ENCODE results near the gene GAREM2. TPM values are rescaled to one million over a fixed set of nuclear protein-coding genes. Genes with fewer than 3 reads are reported as not detected.
A peak's percentile ranks its signal among the peaks of the same experiment; 100 is the strongest.

The GAREM2 gene
- total RNA-seq, 1 donor from 2014 or later, result 4.4 TPM

DNA sequence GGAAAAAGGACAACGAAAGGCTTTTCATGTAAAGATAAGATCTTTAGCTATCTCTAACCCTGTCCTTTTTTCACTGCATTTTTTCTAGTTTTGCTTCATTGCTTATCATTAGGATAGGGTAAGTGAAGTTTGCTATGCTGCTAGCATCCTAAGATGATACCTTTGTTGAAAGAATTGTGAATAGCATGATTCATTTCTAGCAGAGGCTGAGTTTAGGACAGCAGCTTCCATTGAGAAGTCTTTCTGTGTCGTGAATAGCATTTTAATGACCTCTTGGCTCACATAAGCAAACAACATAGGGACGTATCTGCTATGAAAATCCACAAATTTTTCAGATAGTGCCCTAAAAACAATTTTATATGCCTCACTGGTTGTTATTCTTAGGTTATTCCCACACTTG is 36.4 kb upstream of the GAREM2 start:
- Histone ChIP-seq H3K27me3 (no peaks in the 10 kb centered on the region), H3K36me3 (peaks cover 0 to 6% of the 10 kb centered on the region in 2 donors), H3K9me3 (no peaks in the 10 kb centered on the region), H3K4me3 (no peak overlapping the region), H3K4me1 (no peaks in the 10 kb centered on the region), H3K27ac (no peak overlapping the region)
- no peak for TF ChIP-seq POLR2A (IDR thresholded peaks at IDR 0.05)
- TF ChIP-seq POLR2AphosphoS5 (IDR thresholded peaks at IDR 0.05; ENCODE audit: insufficient read depth in 1 of 2, low read depth in 1 of 2), result no peak
- no peak for DNase-seq (ENCODE audit: extremely low spot score in 2 of 2)
- intact Hi-C loops (cut with DNase I), result no loop called here

GRCh38 chr2:26139269-26140183 is 33.4 kb upstream of the GAREM2 start:
- Histone ChIP-seq H3K27ac (no peak overlapping the region), H3K4me3 (no peak overlapping the region), H3K4me1 (no peaks in the 10 kb centered on the region), H3K27me3 (no peaks in the 10 kb centered on the region), H3K9me3 (no peaks in the 10 kb centered on the region), H3K36me3 (peaks cover 0 to 6% of the 10 kb centered on the region in 2 donors)
- intact Hi-C loops (cut with DNase I), result loop anchor here (10.0 kb wide), 1 partner anchor 185 kb away; no protein-coding TSS in a partner anchor
- TF ChIP-seq, protein P1, sequence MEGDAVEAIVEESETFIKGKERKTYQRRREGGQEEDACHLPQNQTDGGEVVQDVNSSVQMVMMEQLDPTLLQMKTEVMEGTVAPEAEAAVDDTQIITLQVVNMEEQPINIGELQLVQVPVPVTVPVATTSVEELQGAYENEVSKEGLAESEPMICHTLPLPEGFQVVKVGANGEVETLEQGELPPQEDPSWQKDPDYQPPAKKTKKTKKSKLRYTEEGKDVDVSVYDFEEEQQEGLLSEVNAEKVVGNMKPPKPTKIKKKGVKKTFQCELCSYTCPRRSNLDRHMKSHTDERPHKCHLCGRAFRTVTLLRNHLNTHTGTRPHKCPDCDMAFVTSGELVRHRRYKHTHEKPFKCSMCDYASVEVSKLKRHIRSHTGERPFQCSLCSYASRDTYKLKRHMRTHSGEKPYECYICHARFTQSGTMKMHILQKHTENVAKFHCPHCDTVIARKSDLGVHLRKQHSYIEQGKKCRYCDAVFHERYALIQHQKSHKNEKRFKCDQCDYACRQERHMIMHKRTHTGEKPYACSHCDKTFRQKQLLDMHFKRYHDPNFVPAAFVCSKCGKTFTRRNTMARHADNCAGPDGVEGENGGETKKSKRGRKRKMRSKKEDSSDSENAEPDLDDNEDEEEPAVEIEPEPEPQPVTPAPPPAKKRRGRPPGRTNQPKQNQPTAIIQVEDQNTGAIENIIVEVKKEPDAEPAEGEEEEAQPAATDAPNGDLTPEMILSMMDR (IDR thresholded peaks at IDR 0.05), result no peak
- no peak for TF ChIP-seq POLR2AphosphoS5 (IDR thresholded peaks at IDR 0.05; ENCODE audit: insufficient read depth in 1 of 2, low read depth in 1 of 2)
- no peak for TF ChIP-seq POLR2A (IDR thresholded peaks at IDR 0.05)
- no peak for DNase-seq (ENCODE audit: extremely low spot score in 2 of 2)

- no peak overlapping the region for H3K27ac ChIP-seq
- DNase-seq (ENCODE audit: extremely low spot score in 2 of 2), result no peak
- no peaks in the 10 kb centered on the region for H3K9me3 ChIP-seq
- H3K4me3 ChIP-seq, result no peak overlapping the region
- H3K36me3 ChIP-seq, result peaks cover 0 to under 1% of the 10 kb centered on the region in 2 donors
- intact Hi-C loops (cut with DNase I), result loop anchor here (10.0 kb wide), 1 partner anchor 186 kb away; no protein-coding TSS in a partner anchor
- no peaks in the 10 kb centered on the region for H3K4me1 ChIP-seq
- TF ChIP-seq POLR2AphosphoS5 (IDR thresholded peaks at IDR 0.05; ENCODE audit: insufficient read depth in 1 of 2, low read depth in 1 of 2), result no peak
- TF ChIP-seq POLR2A (IDR thresholded peaks at IDR 0.05), result no peak
- TF ChIP-seq, protein P1 (IDR thresholded peaks at IDR 0.05), result no peak
- no peaks in the 10 kb centered on the region for H3K27me3 ChIP-seq
Observed at GRCh38 chr2:26141145-26141769, 31.6 kb upstream of the GAREM2 start.

DNA sequence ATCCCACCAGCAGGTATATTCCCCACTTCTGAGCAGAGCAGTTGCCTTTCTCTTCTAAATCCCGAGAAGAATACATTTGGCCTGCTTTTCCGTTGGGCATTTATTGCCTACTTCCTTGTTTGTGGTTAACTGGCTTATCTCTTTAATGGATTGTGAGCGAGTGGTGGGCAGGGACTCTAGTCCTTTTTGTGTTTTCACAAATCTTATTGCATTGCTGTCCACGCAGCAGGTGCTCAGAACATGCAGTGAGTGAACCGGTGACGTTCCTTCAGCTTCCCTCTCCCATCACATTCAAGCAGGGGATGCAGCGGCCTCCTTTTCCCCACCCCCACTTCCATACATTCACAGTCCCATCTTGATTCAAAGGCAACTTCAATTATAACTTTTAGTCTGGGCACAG is 28.9 kb upstream of the GAREM2 start:
- Histone ChIP-seq H3K36me3 (no peaks in the 10 kb centered on the region), H3K27me3 (no peaks in the 10 kb centered on the region), H3K27ac (no peak overlapping the region), H3K4me1 (no peaks in the 10 kb centered on the region), H3K9me3 (no peaks in the 10 kb centered on the region), H3K4me3 (no peak overlapping the region)
- no peak for TF ChIP-seq POLR2A (IDR thresholded peaks at IDR 0.05)
- no peak for TF ChIP-seq POLR2AphosphoS5 (IDR thresholded peaks at IDR 0.05; ENCODE audit: insufficient read depth in 1 of 2, low read depth in 1 of 2)
- TF ChIP-seq, protein P1 (IDR thresholded peaks at IDR 0.05), result no peak
- intact Hi-C loops (cut with DNase I), result loop anchor here (10.0 kb wide), 1 partner anchor 189 kb away; no protein-coding TSS in a partner anchor
- no peak for DNase-seq (ENCODE audit: extremely low spot score in 2 of 2)

- TF ChIP-seq, protein P1 (IDR thresholded peaks at IDR 0.05), result peak; percentile 73 to 86 (median 78)
- no peak for TF ChIP-seq POLR2AphosphoS5 (IDR thresholded peaks at IDR 0.05; ENCODE audit: insufficient read depth in 1 of 2, low read depth in 1 of 2)
- no peak for TF ChIP-seq POLR2A (IDR thresholded peaks at IDR 0.05)
- no peaks in the 10 kb centered on the region for H3K4me1 ChIP-seq
- DNase-seq (ENCODE audit: extremely low spot score in 2 of 2), result no peak
- no peaks in the 10 kb centered on the region for H3K27me3 ChIP-seq
- intact Hi-C loops (cut with DNase I), result loop anchor here (10.0 kb wide), 1 partner anchor 190 kb away; no protein-coding TSS in a partner anchor
- no peak overlapping the region for H3K27ac ChIP-seq
- H3K36me3 ChIP-seq, result no peaks in the 10 kb centered on the region
- H3K9me3 ChIP-seq, result no peaks in the 10 kb centered on the region
- H3K4me3 ChIP-seq, result no peak overlapping the region
Observed at GRCh38 chr2:26144953-26145680, 27.8 kb upstream of the GAREM2 start.
